ENCODE results near the gene NECTIN1.
A peak's percentile ranks its signal among the peaks of the same experiment; 100 is the strongest.

The NECTIN1 gene

GRCh38 chr11:119772641-119773415 lies 43.8 kb upstream of the NECTIN1 start:
- TF ChIP-seq CTCF (IDR thresholded peaks at IDR 0.05; ENCODE audit: low read depth, low read length): no peak
- no peak for DNase-seq (ENCODE audit: low read depth in 2 of 2)

GRCh38 chr11:119772076-119772475 lies 43.1 kb upstream of the NECTIN1 start:
- H3K4me3 ChIP-seq (replicated peaks in 1 of 2; ENCODE audit: low read depth in 2 of 2, low read length in 2 of 2): no peak overlapping the region
- DNase-seq (ENCODE audit: low read depth in 2 of 2): no peak
- no peak for TF ChIP-seq CTCF (IDR thresholded peaks at IDR 0.05; ENCODE audit: low read depth, low read length)

More at GRCh38 chr11:119772641-119773415, 43.8 kb upstream of the NECTIN1 start:
- H3K4me3 ChIP-seq (replicated peaks in 1 of 2; ENCODE audit: low read depth in 2 of 2, low read length in 2 of 2): no peak overlapping the region

- no peak for TF ChIP-seq CTCF (IDR thresholded peaks at IDR 0.05; ENCODE audit: low read depth, low read length)
- H3K4me3 ChIP-seq (replicated peaks in 1 of 2; ENCODE audit: low read depth in 2 of 2, low read length in 2 of 2): no peak overlapping the region
- DNase-seq (ENCODE audit: low read depth in 2 of 2): no peak
Measured at GRCh38 chr11:119771172-119771770, 42.3 kb upstream of the NECTIN1 start.

- no peak for TF ChIP-seq CTCF (IDR thresholded peaks at IDR 0.05; ENCODE audit: low read depth, low read length)
- no peak for DNase-seq (ENCODE audit: low read depth in 2 of 2)
- no peak overlapping the region for H3K4me3 ChIP-seq (replicated peaks in 1 of 2; ENCODE audit: low read depth in 2 of 2, low read length in 2 of 2)
Measured at GRCh38 chr11:119765628-119766027, 36.6 kb upstream of the NECTIN1 start.

GRCh38 chr11:119764108-119764868 lies 35.3 kb upstream of the NECTIN1 start:
- DNase-seq (ENCODE audit: low read depth in 2 of 2): peak in 1 of 2 donors; percentile 33
- H3K4me3 ChIP-seq (replicated peaks in 1 of 2; ENCODE audit: low read depth in 2 of 2, low read length in 2 of 2): no peak overlapping the region
- no peak for TF ChIP-seq CTCF (IDR thresholded peaks at IDR 0.05; ENCODE audit: low read depth, low read length)

GRCh38 chr11:119763071-119763728 lies 34.2 kb upstream of the NECTIN1 start:
- no peak overlapping the region for H3K4me3 ChIP-seq (replicated peaks in 1 of 2; ENCODE audit: low read depth in 2 of 2, low read length in 2 of 2)
- no peak for DNase-seq (ENCODE audit: low read depth in 2 of 2)
- no peak for TF ChIP-seq CTCF (IDR thresholded peaks at IDR 0.05; ENCODE audit: low read depth, low read length)

Data from cardiac fibroblast (primary cell).